ENCODE measurements around the gene CNBP. TPM values are rescaled to one million over a fixed set of nuclear protein-coding genes. Genes with fewer than 3 reads are reported as not detected.
"Not testable (repeated sequence)": the region's sequence is repeated elsewhere in the genome, so short reads cannot be mapped to it uniquely, and the experiment has no call there.

Gene CNBP
- total and polyA plus RNA-seq, 12 donors = 324 to 594 (median 478) TPM

DNA sequence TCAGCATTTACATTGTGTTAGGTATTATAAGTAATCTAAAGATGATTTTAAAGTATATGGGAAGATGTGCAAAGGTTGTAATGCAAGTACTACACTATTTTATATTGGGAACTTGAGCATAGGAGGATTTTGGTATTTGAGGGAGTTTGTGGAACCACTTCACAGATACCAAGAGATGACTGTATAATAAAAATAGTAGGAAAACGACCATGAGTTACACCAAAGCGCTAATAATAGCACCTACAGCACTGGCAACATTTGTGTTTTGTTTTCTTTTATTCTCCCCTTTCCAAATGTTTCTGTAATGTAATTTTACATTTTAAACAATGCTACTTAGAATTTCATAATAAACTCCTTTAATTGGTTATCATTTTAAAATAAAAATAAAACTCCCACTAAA lies 10.5 kb downstream of the CNBP start:
- TF ChIP-seq, protein P1, sequence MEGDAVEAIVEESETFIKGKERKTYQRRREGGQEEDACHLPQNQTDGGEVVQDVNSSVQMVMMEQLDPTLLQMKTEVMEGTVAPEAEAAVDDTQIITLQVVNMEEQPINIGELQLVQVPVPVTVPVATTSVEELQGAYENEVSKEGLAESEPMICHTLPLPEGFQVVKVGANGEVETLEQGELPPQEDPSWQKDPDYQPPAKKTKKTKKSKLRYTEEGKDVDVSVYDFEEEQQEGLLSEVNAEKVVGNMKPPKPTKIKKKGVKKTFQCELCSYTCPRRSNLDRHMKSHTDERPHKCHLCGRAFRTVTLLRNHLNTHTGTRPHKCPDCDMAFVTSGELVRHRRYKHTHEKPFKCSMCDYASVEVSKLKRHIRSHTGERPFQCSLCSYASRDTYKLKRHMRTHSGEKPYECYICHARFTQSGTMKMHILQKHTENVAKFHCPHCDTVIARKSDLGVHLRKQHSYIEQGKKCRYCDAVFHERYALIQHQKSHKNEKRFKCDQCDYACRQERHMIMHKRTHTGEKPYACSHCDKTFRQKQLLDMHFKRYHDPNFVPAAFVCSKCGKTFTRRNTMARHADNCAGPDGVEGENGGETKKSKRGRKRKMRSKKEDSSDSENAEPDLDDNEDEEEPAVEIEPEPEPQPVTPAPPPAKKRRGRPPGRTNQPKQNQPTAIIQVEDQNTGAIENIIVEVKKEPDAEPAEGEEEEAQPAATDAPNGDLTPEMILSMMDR (IDR thresholded peaks at IDR 0.05) = no peak
- Histone ChIP-seq H3K27ac (peak overlapping the region in 8 of 10 donors; percentile 0 to 100 (median 64)), H3K9me3 (no peaks in the 10 kb centered on the region), H3K36me3 (peaks cover 0 to 87% (median 27%) of the 10 kb centered on the region in 9 donors), H3K4me1 (peaks cover 20 to 84% (median 62%) of the 10 kb centered on the region in 9 donors), H3K4me3 (peak overlapping the region in 7 of 10 donors; percentile 2 to 39 (median 20)), H3K27me3 (no peaks in the 10 kb centered on the region)
- peak in 3 of 8 donors; percentile 57 to 68 (median 61) for ATAC-seq
- DNase-seq = no peak
- intact Hi-C loops (cut with DNase I) = no loop called here
- WGBS, 2 donors = 31 to 37% methylated on average over 2 of the region's 2 CpGs

GRCh38 chr3:129166579-129167332 lies 16.9 kb downstream of the CNBP start:
- intact Hi-C loops (cut with DNase I) = no loop called here
- TF ChIP-seq, protein P1 (IDR thresholded peaks at IDR 0.05) = no peak
- 87 to 89% methylated on average over 15 of the region's 15 CpGs for WGBS, 2 donors
- Histone ChIP-seq H3K4me3 (no peak overlapping the region), H3K27ac (no peak overlapping the region), H3K9me3 (no peaks in the 10 kb centered on the region), H3K4me1 (peaks cover 6 to 30% (median 17%) of the 10 kb centered on the region in 9 donors), H3K27me3 (no peaks in the 10 kb centered on the region), H3K36me3 (peaks cover 5 to 75% (median 62%) of the 10 kb centered on the region in 9 donors)
- no peak for DNase-seq
- no peak for ATAC-seq

DNA sequence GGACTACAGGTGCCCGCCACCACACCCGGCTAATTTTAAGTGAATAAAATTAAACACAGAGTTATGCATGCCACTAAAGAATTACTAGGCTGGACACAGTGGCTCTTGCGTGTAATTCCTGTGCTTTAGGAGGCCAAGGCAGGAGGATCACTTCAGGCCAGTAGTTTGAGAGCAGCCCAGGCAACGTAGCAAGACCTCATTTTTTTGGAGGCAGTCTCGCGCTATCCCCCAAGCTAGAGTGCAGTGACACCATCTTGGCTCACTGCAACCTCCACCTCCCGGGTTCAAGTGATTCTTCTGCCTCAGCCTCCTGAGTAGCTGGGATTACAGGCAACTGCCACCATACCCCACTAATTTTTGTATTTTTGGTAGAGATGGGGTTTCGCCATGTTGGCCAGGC lies 18.1 kb downstream of the CNBP start:
- DNase-seq; ATAC-seq; H3K4me3 ChIP-seq; H3K9me3 ChIP-seq; H3K27me3 ChIP-seq; H3K27ac ChIP-seq; intact Hi-C loops (cut with DNase I): not testable (repeated sequence)
- Histone ChIP-seq H3K36me3 (peaks cover 0 to 63% (median 54%) of the 10 kb centered on the region in 9 donors), H3K4me1 (peaks cover 3 to 21% (median 11%) of the 10 kb centered on the region in 9 donors)
- 95 to 96% methylated on average over 8 of the region's 8 CpGs for WGBS, 2 donors

DNA sequence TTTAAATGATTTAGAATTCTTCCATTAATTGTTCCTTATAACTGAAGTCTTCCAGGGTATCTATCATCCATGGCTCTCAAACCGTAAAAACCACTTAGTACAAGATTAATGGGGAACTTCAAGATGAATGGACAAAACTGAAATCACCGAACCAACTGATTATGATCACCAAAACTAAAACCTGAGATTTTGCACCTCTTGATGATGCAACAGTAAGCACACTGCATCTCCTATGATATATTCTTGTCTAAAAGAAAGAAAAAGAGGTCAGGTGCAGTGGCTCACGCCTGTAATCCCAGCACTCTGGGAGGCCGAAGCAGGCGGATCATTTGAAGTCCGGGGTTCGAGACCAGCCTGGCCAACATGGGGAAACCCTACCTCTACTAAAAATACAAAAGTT lies 19.2 kb downstream of the CNBP start:
- Histone ChIP-seq H3K9me3 (no peaks in the 10 kb centered on the region), H3K4me1 (peaks cover 8 to 24% (median 17%) of the 10 kb centered on the region in 9 donors), H3K27ac (no peak overlapping the region), H3K36me3 (peaks cover 0 to 52% (median 43%) of the 10 kb centered on the region in 9 donors), H3K4me3 (no peak overlapping the region), H3K27me3 (no peaks in the 10 kb centered on the region)
- no peak for ATAC-seq
- TF ChIP-seq, protein P1 (IDR thresholded peaks at IDR 0.05) = no peak
- DNase-seq = no peak
- WGBS, 2 donors = 91 to 93% methylated on average over 7 of the region's 7 CpGs
- intact Hi-C loops (cut with DNase I) = no loop called here

Data from heart right ventricle (tissue), 16 donors.